Fibroblast of mammary gland (primary cell): ENCODE measurements around the gene RECQL.
"Not testable (repeated sequence)": the region's sequence is repeated elsewhere in the genome, so short reads cannot be mapped to it uniquely, and the experiment has no call there.

Source experiments
- DNase-seq: peaks from one replicate; pipeline ENCODE4 v3.0.0-alpha.2; 2010; ENCODE audit warnings: low read depth
- H3K4me3 ChIP-seq: 2 replicates; pipeline ENCODE4 v1.5.1; 2011; ENCODE audit warnings: low read depth, mild to moderate bottlenecking, low read length, moderate library complexity; ENCODE audit not compliant: control insufficient read depth
- TF ChIP-seq, protein P1 (sequence below): conservative IDR thresholded peaks from 2 replicates; pipeline ENCODE4 v1.5.1; 2011; ENCODE audit warnings: low read depth, low read length, inconsistent platforms; ENCODE audit not compliant: control insufficient read depth, insufficient read depth

Gene RECQL

DNA sequence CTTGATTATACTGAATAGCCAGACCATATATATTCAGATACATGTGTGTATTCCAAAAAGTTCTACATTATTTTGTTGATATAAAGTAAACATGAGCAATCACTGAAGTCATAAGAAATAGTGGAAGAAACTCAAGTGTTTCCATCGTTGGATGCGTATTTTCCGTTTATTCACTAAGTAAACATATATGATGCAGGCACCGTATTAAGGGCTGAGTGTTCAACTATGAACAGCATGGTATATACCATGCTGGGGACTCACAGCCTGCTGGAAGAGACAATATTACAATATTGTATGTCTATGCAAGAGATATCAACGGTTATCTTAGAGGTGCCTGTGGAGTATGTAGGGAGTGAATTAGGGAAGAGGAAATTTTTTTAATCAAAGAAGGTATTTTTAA lies 62.8 kb downstream of the RECQL start:
- H3K4me3 ChIP-seq, result peak overlapping the region; percentile 95
- DNase-seq, result no peak
- TF ChIP-seq, protein P1, sequence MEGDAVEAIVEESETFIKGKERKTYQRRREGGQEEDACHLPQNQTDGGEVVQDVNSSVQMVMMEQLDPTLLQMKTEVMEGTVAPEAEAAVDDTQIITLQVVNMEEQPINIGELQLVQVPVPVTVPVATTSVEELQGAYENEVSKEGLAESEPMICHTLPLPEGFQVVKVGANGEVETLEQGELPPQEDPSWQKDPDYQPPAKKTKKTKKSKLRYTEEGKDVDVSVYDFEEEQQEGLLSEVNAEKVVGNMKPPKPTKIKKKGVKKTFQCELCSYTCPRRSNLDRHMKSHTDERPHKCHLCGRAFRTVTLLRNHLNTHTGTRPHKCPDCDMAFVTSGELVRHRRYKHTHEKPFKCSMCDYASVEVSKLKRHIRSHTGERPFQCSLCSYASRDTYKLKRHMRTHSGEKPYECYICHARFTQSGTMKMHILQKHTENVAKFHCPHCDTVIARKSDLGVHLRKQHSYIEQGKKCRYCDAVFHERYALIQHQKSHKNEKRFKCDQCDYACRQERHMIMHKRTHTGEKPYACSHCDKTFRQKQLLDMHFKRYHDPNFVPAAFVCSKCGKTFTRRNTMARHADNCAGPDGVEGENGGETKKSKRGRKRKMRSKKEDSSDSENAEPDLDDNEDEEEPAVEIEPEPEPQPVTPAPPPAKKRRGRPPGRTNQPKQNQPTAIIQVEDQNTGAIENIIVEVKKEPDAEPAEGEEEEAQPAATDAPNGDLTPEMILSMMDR, result no peak

DNA sequence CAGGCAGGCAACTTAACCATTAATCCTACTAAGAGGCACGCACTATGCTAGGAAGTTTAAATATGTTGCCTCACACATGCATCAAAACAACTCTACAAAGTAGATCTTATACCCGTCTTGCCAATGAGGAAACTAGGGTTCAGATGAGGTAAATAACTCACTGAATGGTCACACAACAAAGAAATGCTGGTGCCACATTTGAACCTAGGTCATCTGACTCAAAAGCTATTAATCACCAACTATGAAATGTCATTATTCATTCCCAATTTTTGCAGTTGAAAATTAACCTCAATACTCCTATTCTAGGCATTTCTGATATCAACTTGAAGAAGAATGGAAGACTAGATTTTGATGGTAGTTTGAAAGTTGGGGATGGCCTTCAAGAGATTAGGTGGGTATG lies 66.7 kb downstream of the RECQL start:
- TF ChIP-seq, protein P1, result no peak
- H3K4me3 ChIP-seq, result no peak overlapping the region
- no peak for DNase-seq

DNA sequence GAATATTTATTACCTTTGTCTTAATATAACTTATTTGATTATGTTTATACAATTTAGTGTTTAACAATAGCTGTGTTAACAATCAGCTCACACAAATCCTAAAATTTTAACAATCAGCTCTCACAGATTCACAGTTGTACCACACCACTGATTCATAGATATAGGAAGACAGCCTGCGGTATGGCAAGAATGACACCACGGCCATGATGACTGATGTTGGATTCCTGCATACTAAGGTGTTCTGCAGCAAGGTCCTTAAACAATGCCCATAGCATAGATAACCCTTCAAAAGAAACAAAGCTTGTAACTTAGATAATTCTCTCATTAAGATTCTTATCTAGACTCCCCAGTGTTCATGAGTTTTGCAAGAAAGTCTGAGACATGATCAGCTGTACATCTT lies 67.9 kb downstream of the RECQL start:
- no peak for DNase-seq
- H3K4me3 ChIP-seq, result no peak overlapping the region
- TF ChIP-seq, protein P1, result no peak

DNA sequence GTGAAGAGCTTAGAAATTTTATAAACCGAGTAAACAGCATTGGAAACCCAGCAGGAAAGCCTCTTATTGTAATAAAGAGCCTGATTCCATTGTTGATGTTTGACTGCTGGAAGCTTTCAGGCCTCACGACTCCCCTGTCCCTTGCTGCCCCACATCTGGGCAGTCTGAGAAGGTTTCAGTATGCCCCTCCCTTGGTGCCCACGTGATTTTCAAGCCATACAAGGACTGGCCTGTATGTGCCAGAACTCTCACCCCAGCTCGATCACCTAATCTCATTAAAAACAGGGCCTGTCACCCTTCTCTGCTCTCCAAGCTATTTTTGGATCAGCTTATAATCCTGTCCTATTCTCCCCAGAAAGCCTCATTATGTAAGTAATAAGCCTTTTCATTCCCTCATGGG lies 71.4 kb downstream of the RECQL start:
- DNase-seq, result no peak
- TF ChIP-seq, protein P1, result no peak
- no peak overlapping the region for H3K4me3 ChIP-seq

DNA sequence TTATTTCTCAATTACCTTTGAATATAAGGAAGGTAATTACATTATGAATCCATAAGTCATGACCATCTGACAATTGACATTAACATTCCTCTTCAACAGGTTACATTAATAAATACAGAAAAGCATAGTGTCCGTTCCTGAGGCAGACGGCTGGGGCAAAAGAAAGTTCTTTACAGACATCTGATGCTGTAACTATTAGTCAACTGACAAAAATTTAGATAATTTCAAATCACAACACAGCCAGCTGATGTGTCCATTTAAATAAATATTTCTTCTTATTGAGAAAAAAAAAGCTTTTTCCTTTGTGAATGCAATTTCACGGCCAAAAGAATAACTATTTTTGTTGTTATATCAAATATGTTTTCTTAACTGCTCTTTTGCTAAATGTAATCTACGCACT lies 73.2 kb downstream of the RECQL start:
- DNase-seq, result peak; percentile 12
- no peak overlapping the region for H3K4me3 ChIP-seq
- TF ChIP-seq, protein P1, result no peak

DNA sequence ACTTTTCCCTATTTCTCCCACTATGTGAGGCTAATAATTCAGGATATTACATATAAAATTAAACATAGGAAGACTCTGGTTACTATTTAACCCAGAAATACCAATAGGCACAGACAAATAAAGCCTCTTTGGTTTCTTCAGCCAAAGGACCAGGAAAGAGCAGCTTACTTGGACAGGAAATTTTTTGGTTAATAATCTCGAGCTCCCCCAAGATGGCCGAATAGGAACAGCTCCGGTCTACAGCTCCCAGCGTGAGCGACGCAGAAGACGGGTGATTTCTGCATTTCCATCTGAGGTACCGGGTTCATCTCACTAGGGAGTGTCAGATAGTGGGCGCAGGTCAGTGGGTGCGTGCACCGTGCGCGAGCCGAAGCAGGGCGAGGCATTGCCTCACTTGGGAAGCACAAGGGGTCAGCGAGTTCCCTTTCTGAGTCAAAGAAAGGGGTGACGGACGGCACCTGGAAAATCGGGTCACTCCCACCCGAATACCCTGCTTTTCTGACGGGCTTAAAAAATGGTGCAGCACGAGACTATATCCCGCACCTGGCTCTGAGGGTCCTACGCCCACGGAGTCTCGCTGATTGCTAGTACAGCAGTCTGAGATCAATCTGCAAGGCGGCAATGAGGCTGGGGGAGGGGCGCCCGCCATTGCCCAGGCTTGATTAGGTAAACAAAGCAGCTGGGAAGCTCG lies 82.3 kb downstream of the RECQL start:
- not testable (repeated sequence) for DNase-seq, H3K4me3 ChIP-seq
